ENCODE results near the gene ZKSCAN8. TPM values are rescaled to one million over a fixed set of nuclear protein-coding genes. Genes with fewer than 3 reads are reported as not detected.
A peak's percentile ranks its signal among the peaks of the same experiment; 100 is the strongest.
"Not testable (repeated sequence)": the region's sequence is repeated elsewhere in the genome, so short reads cannot be mapped to it uniquely, and the experiment has no call there.

Gene ZKSCAN8
- total RNA-seq (2012; rRNA removed): 9.1 and 10.0 TPM in 2 replicates

GRCh38 chr6:28141500-28142329 is at the start of gene ZKSCAN8:
Gene ZKSCAN8, plus strand, starts transcription at chr6:28141883. Its CDS starts 6,525 bp downstream, at chr6:28148408.
- peak within 1 kb of the TSS; percentile 99 for H3K4me3 ChIP-seq (ENCODE audit: low read length)
- peaks cover 26% of the 10 kb centered on the region for H3K4me1 ChIP-seq (ENCODE audit: control insufficient read depth, insufficient read depth, low read length)
- H3K9ac ChIP-seq (ENCODE audit: low read depth, low read length): peak within 1 kb of the TSS; percentile 96
- H3K9me3 ChIP-seq (replicated peaks; ENCODE audit: low read length): no peaks in the 10 kb centered on the region
- peaks cover 12% of the 10 kb centered on the region for H3K36me3 ChIP-seq (ENCODE audit: insufficient read depth, low read length)
- H3K27me3 ChIP-seq (ENCODE audit: control insufficient read depth, insufficient read depth, low read length): no peaks in the 10 kb centered on the region
- peak within 1 kb of the TSS; percentile 85 for H3K4me2 ChIP-seq (ENCODE audit: low read length)

- not testable (repeated sequence) for H3K9me3 ChIP-seq (replicated peaks; ENCODE audit: low read length); H3K4me3 ChIP-seq (ENCODE audit: low read length); H3K27me3 ChIP-seq (ENCODE audit: control insufficient read depth, insufficient read depth, low read length); H3K4me2 ChIP-seq (ENCODE audit: low read length); H3K9ac ChIP-seq (ENCODE audit: low read depth, low read length); H3K36me3 ChIP-seq (ENCODE audit: insufficient read depth, low read length)
- H3K4me1 ChIP-seq (ENCODE audit: control insufficient read depth, insufficient read depth, low read length): peaks cover 10% of the 10 kb centered on the region
These were observed 39.5 kb upstream of the ZKSCAN8 start for GRCh38 chr6:28102222-28102621.

- H3K36me3 ChIP-seq (ENCODE audit: insufficient read depth, low read length); H3K9me3 ChIP-seq (replicated peaks; ENCODE audit: low read length); H3K9ac ChIP-seq (ENCODE audit: low read depth, low read length); H3K27me3 ChIP-seq (ENCODE audit: control insufficient read depth, insufficient read depth, low read length); H3K4me2 ChIP-seq (ENCODE audit: low read length); H3K4me3 ChIP-seq (ENCODE audit: low read length): not testable (repeated sequence)
- H3K4me1 ChIP-seq (ENCODE audit: control insufficient read depth, insufficient read depth, low read length): peaks cover 10% of the 10 kb centered on the region
These were observed 39.0 kb upstream of the ZKSCAN8 start for GRCh38 chr6:28102699-28103098.

- H3K9me3 ChIP-seq (replicated peaks; ENCODE audit: low read length): no peaks in the 10 kb centered on the region
- H3K9ac ChIP-seq (ENCODE audit: low read depth, low read length): peak overlapping the region; percentile 85
- H3K27me3 ChIP-seq (ENCODE audit: control insufficient read depth, insufficient read depth, low read length): no peaks in the 10 kb centered on the region
- H3K36me3 ChIP-seq (ENCODE audit: insufficient read depth, low read length): no peaks in the 10 kb centered on the region
- peak overlapping the region; percentile 90 for H3K4me2 ChIP-seq (ENCODE audit: low read length)
- H3K4me3 ChIP-seq (ENCODE audit: low read length): peak overlapping the region; percentile 86
- H3K4me1 ChIP-seq (ENCODE audit: control insufficient read depth, insufficient read depth, low read length): peaks cover 10% of the 10 kb centered on the region
These were observed 37.1 kb upstream of the ZKSCAN8 start for GRCh38 chr6:28104392-28105244.

- Histone ChIP-seq H3K27me3 (ENCODE audit: control insufficient read depth, insufficient read depth, low read length) (no peaks in the 10 kb centered on the region), H3K4me2 (ENCODE audit: low read length) (peak overlapping the region; percentile 90), H3K4me3 (ENCODE audit: low read length) (peak overlapping the region; percentile 86), H3K4me1 (ENCODE audit: control insufficient read depth, insufficient read depth, low read length) (peaks cover 10% of the 10 kb centered on the region), H3K9me3 (replicated peaks; ENCODE audit: low read length) (no peaks in the 10 kb centered on the region), H3K36me3 (ENCODE audit: insufficient read depth, low read length) (no peaks in the 10 kb centered on the region), H3K9ac (ENCODE audit: low read depth, low read length) (peak overlapping the region; percentile 85)
These were observed 36.4 kb upstream of the ZKSCAN8 start for GRCh38 chr6:28105245-28105639.

GRCh38 chr6:28107506-28107905 is 34.2 kb upstream of the ZKSCAN8 start:
- Histone ChIP-seq H3K27me3 (ENCODE audit: control insufficient read depth, insufficient read depth, low read length) (no peaks in the 10 kb centered on the region), H3K9ac (ENCODE audit: low read depth, low read length) (no peak overlapping the region), H3K9me3 (replicated peaks; ENCODE audit: low read length) (no peaks in the 10 kb centered on the region), H3K4me2 (ENCODE audit: low read length) (no peak overlapping the region), H3K4me1 (ENCODE audit: control insufficient read depth, insufficient read depth, low read length) (peaks cover 10% of the 10 kb centered on the region), H3K4me3 (ENCODE audit: low read length) (no peak overlapping the region), H3K36me3 (ENCODE audit: insufficient read depth, low read length) (no peaks in the 10 kb centered on the region)

GRCh38 chr6:28111964-28112363 is 29.7 kb upstream of the ZKSCAN8 start:
- Histone ChIP-seq H3K9ac (ENCODE audit: low read depth, low read length) (no peak overlapping the region), H3K4me2 (ENCODE audit: low read length) (no peak overlapping the region), H3K27me3 (ENCODE audit: control insufficient read depth, insufficient read depth, low read length) (no peaks in the 10 kb centered on the region), H3K4me3 (ENCODE audit: low read length) (no peak overlapping the region), H3K9me3 (replicated peaks; ENCODE audit: low read length) (no peaks in the 10 kb centered on the region), H3K36me3 (ENCODE audit: insufficient read depth, low read length) (peaks cover 26% of the 10 kb centered on the region), H3K4me1 (ENCODE audit: control insufficient read depth, insufficient read depth, low read length) (peaks cover 5% of the 10 kb centered on the region)

GRCh38 chr6:28115799-28116198 is 25.9 kb upstream of the ZKSCAN8 start:
- no peak overlapping the region for H3K4me3 ChIP-seq (ENCODE audit: low read length)
- H3K27me3 ChIP-seq (ENCODE audit: control insufficient read depth, insufficient read depth, low read length): no peaks in the 10 kb centered on the region
- H3K9me3 ChIP-seq (replicated peaks; ENCODE audit: low read length): no peaks in the 10 kb centered on the region
- H3K4me2 ChIP-seq (ENCODE audit: low read length): no peak overlapping the region
- H3K9ac ChIP-seq (ENCODE audit: low read depth, low read length): no peak overlapping the region
- peaks cover 21% of the 10 kb centered on the region for H3K4me1 ChIP-seq (ENCODE audit: control insufficient read depth, insufficient read depth, low read length)
- H3K36me3 ChIP-seq (ENCODE audit: insufficient read depth, low read length): peaks cover 43% of the 10 kb centered on the region

- peak overlapping the region; percentile 20 for H3K4me2 ChIP-seq (ENCODE audit: low read length)
- no peaks in the 10 kb centered on the region for H3K9me3 ChIP-seq (replicated peaks; ENCODE audit: low read length)
- no peaks in the 10 kb centered on the region for H3K27me3 ChIP-seq (ENCODE audit: control insufficient read depth, insufficient read depth, low read length)
- H3K4me1 ChIP-seq (ENCODE audit: control insufficient read depth, insufficient read depth, low read length): peaks cover 21% of the 10 kb centered on the region
- H3K36me3 ChIP-seq (ENCODE audit: insufficient read depth, low read length): peaks cover 43% of the 10 kb centered on the region
- H3K4me3 ChIP-seq (ENCODE audit: low read length): no peak overlapping the region
- H3K9ac ChIP-seq (ENCODE audit: low read depth, low read length): peak overlapping the region; percentile 45
These were observed 24.2 kb upstream of the ZKSCAN8 start for GRCh38 chr6:28117386-28118050.

- H3K27me3 ChIP-seq (ENCODE audit: control insufficient read depth, insufficient read depth, low read length): no peaks in the 10 kb centered on the region
- H3K4me3 ChIP-seq (ENCODE audit: low read length): no peak overlapping the region
- H3K36me3 ChIP-seq (ENCODE audit: insufficient read depth, low read length): peaks cover 50% of the 10 kb centered on the region
- peaks cover 21% of the 10 kb centered on the region for H3K4me1 ChIP-seq (ENCODE audit: control insufficient read depth, insufficient read depth, low read length)
- H3K9ac ChIP-seq (ENCODE audit: low read depth, low read length): peak overlapping the region; percentile 45
- H3K9me3 ChIP-seq (replicated peaks; ENCODE audit: low read length): no peaks in the 10 kb centered on the region
- no peak overlapping the region for H3K4me2 ChIP-seq (ENCODE audit: low read length)
These were observed 23.5 kb upstream of the ZKSCAN8 start for GRCh38 chr6:28118217-28118616.

- Histone ChIP-seq H3K27me3 (ENCODE audit: control insufficient read depth, insufficient read depth, low read length) (no peaks in the 10 kb centered on the region), H3K4me1 (ENCODE audit: control insufficient read depth, insufficient read depth, low read length) (peaks cover 21% of the 10 kb centered on the region), H3K9me3 (replicated peaks; ENCODE audit: low read length) (no peaks in the 10 kb centered on the region), H3K36me3 (ENCODE audit: insufficient read depth, low read length) (peaks cover 26% of the 10 kb centered on the region), H3K9ac (ENCODE audit: low read depth, low read length) (no peak overlapping the region), H3K4me2 (ENCODE audit: low read length) (no peak overlapping the region), H3K4me3 (ENCODE audit: low read length) (no peak overlapping the region)
These were observed 19.8 kb upstream of the ZKSCAN8 start for GRCh38 chr6:28121876-28122275.

Data from skeletal muscle satellite cell (primary cell).